Stimulated activated CD8-positive, alpha-beta memory T cell treated with anti-CD3 and anti-CD28 coated beads, Interleukin-12 subunit alpha, Interleukin-12 subunit beta, amount 100 ng/mL, for 4 hours (primary cell): Measurements from ENCODE around the gene CASP7.
"Not testable (repeated sequence)": the region's sequence is repeated elsewhere in the genome, so short reads cannot be mapped to it uniquely, and the experiment has no call there.

Source experiments
- DNase-seq: peaks from one replicate; pipeline ENCODE4 v3.0.0-alpha.2; 2020; ENCODE audit warnings: low read depth

CASP7 gene

DNA sequence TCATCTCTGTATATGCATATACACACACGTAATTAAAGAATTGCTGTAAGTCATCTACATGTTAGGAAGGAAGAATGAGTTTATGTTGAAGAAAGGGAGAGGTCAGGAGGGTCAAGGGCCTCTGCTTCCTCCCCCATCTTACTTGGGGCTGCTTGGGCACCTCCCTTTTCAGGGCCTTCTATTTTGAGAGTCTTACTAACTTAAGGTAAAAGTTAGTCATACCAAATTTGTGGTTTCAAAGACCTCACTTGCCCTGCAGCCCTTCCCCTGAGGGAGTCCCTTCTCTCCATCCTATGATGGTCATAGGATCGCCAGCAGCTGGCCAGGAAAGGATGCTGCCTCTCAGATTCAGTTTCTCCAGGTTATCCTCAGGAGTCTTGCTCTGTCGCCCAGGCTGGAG lies 74.4 kb downstream of the CASP7 start:
- no peak for DNase-seq

DNA sequence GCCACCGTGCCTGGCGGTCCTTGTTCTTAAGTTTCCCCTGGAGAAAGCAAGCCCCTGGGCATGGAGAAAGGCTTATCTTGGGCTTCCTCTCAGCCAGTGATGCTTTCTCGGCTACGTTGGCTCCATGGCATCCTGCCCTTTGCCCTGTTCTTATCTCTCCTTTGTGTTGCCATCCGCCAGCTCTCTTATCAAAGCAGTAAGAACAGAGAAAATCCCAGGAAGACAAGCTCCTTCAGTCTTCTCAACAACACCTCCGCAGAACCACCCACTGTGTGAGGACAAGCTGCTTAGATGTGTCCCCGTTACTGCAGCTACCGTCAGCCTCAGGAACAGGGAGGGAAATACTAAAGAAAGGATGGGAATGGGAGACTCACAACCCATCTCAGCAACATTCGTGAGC lies 75.1 kb downstream of the CASP7 start:
- no peak for DNase-seq

- DNase-seq, result no peak
Measured at GRCh38 chr10:113756940-113757543, 77.3 kb downstream of the CASP7 start.

- no peak for DNase-seq
Measured at GRCh38 chr10:113762083-113762482, 82.4 kb downstream of the CASP7 start.

GRCh38 chr10:113764582-113764981 lies 84.9 kb downstream of the CASP7 start:
- no peak for DNase-seq

GRCh38 chr10:113765910-113766309 lies 86.2 kb downstream of the CASP7 start:
- no peak for DNase-seq

- DNase-seq, result no peak
Measured at GRCh38 chr10:113767222-113767621, 87.5 kb downstream of the CASP7 start.

DNA sequence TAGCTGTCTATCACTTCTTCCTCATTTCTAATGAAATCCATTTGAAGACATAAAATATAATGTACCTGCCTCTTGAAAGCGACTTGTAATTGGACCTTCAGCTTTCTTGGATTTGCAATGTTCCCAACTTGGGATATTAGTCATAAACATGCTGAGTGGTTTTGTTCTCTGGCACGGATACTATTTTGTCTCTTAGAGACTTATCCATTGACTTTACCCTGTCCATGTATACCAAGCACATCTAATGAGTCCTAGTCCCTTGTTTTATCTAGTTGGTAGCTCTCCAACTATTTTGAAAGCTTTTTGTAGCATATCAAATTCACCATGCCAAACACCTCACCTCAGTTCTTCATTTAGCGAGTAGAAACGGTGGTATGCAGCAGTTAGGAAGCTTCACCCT lies 90.6 kb downstream of the CASP7 start:
- DNase-seq, result no peak

DNA sequence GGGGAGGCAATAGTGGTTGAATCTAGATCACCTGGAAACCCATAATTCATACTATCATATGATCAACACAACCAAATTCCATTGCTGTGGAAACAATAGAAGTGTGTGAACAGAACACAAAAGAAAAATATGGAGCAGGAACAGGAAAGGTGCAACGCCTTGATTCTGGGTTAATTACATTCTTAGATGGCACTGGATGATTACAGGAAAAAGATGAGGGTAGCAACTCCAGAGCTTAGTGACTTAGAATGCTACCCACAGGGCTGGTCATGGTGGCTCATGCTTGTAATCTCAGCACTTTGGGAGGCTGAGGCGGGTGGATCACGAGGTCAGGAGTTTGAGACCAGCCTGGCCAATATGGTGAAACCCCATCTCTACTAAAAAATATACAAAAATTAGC lies 91.4 kb downstream of the CASP7 start:
- not testable (repeated sequence) for DNase-seq

DNA sequence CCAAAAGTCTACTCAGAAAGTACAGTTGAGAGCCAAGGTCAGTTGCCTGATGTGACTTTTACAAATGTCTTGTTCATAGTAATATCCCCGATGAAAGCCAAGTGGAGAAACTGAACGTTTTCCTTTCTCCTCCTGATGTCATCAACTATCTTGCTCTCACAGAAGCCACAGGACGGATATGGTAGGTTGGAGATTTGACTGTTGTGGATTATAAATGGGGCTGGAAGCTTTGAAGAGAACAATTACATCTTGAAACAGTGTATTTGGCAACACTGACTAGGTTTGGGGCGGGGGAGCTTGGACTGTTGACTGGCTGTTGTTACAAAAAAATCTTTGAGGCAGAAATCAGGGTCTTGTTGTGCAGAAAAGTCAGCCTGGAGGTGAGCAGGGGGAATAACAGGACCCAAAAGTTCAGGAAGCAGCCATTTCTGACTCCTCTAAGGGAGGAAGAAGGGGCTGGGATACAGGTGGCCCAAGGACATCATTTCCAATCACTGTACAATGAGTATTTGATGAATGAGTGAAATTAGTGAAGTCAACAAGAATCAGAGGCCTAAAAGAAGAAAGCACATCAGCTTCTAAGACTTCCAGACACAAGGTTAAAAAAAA lies 96.1 kb downstream of the CASP7 start:
- DNase-seq, result no peak

- DNase-seq, result no peak
Measured at GRCh38 chr10:113776553-113776952, 96.8 kb downstream of the CASP7 start.
